GOT3 (cell line): ENCODE data around the gene ELMO1.

Experiments
- DNase-seq: peaks from one replicate; lab custom pipeline; 2025; ENCODE audit warnings: mixed read lengths; lab: John Stamatoyannopoulos, UW

The ELMO1 gene

GRCh38 chr7:37344886-37345579, 103.6 kb downstream of the ELMO1 start:
- no peak for DNase-seq

- no peak for DNase-seq
These were observed 105.8 kb downstream of the ELMO1 start for GRCh38 chr7:37342688-37343471.

- no peak for DNase-seq
These were observed 106.4 kb downstream of the ELMO1 start for GRCh38 chr7:37342176-37342687.

GRCh38 chr7:37341033-37341630, 107.5 kb downstream of the ELMO1 start:
- no peak for DNase-seq

GRCh38 chr7:37338966-37339365, 109.7 kb downstream of the ELMO1 start:
- no peak for DNase-seq

GRCh38 chr7:37337522-37337921, 111.1 kb downstream of the ELMO1 start:
- DNase-seq: no peak

- no peak for DNase-seq
These were observed 112.4 kb downstream of the ELMO1 start for GRCh38 chr7:37336259-37336658.

GRCh38 chr7:37333075-37333474, 115.6 kb downstream of the ELMO1 start:
- no peak for DNase-seq

GRCh38 chr7:37332243-37333016, 116.2 kb downstream of the ELMO1 start:
- DNase-seq: no peak

- DNase-seq: no peak
These were observed 117.9 kb downstream of the ELMO1 start for GRCh38 chr7:37330775-37331174.

- DNase-seq: no peak
These were observed 118.7 kb downstream of the ELMO1 start for GRCh38 chr7:37329940-37330339.

GRCh38 chr7:37327288-37327687, 121.4 kb downstream of the ELMO1 start:
- DNase-seq: no peak

- no peak for DNase-seq
These were observed 124.7 kb downstream of the ELMO1 start for GRCh38 chr7:37323966-37324365.

GRCh38 chr7:37322831-37323230, 125.8 kb downstream of the ELMO1 start:
- no peak for DNase-seq

GRCh38 chr7:37320848-37321468, 127.7 kb downstream of the ELMO1 start:
- DNase-seq: no peak

- no peak for DNase-seq
These were observed 128.4 kb downstream of the ELMO1 start for GRCh38 chr7:37320140-37320847.

- DNase-seq: no peak
These were observed 130.1 kb downstream of the ELMO1 start for GRCh38 chr7:37318541-37318940.

- no peak for DNase-seq
These were observed 132.6 kb downstream of the ELMO1 start for GRCh38 chr7:37315772-37316715.

GRCh38 chr7:37312608-37313007, 136.1 kb downstream of the ELMO1 start:
- DNase-seq: no peak

- no peak for DNase-seq
These were observed 137.3 kb downstream of the ELMO1 start for GRCh38 chr7:37311355-37311754.
